Prostate gland (tissue), 2 donors: ENCODE measurements around the gene ISOC2.

Experiments used
- POLR2A ChIP-seq: fragments of 450-650 bp; IDR thresholded peaks from one replicate; pipeline ENCODE4 v1.6.1; 2016; ENCODE audit warnings: antibody characterized with exemption, mild to moderate bottlenecking
- TF ChIP-seq, protein P1 (sequence below), 4 experiments: fragments of 200-600 bp in 2 of 4; fragments of 450-650 bp in 2 of 4; sonication (generic) in 2 of 4; IDR thresholded peaks; 1 replicate in 3 of 4; 2 replicates in 1 of 4; pipeline ENCODE4 v1.5.1; 2016 to 2019; ENCODE audit warnings: antibody characterized with exemption in 4 of 4, mild to moderate bottlenecking in 2 of 4, moderate library complexity in 2 of 4

DNA sequence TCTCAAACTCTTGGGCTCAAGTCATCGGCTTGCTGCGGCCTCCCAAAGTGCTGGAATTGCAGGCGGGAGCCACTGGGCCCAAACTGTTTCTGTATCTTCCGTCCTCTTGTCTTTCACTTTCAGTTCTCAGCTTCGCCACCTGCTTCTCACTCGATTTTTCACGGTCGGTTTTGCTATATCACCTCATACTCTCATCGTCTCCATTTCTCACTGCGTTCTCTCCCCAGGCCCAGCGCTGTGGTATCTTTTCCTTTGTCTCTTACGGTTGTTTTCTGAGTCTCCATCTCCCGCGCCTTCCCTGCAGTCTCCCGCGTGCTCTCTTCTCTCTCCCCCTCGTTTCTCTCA lies 41.7 kb upstream of the ISOC2 start:
- TF ChIP-seq, protein P1, sequence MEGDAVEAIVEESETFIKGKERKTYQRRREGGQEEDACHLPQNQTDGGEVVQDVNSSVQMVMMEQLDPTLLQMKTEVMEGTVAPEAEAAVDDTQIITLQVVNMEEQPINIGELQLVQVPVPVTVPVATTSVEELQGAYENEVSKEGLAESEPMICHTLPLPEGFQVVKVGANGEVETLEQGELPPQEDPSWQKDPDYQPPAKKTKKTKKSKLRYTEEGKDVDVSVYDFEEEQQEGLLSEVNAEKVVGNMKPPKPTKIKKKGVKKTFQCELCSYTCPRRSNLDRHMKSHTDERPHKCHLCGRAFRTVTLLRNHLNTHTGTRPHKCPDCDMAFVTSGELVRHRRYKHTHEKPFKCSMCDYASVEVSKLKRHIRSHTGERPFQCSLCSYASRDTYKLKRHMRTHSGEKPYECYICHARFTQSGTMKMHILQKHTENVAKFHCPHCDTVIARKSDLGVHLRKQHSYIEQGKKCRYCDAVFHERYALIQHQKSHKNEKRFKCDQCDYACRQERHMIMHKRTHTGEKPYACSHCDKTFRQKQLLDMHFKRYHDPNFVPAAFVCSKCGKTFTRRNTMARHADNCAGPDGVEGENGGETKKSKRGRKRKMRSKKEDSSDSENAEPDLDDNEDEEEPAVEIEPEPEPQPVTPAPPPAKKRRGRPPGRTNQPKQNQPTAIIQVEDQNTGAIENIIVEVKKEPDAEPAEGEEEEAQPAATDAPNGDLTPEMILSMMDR (IDR thresholded peaks at IDR 0.05), result no peak
- no peak for TF ChIP-seq POLR2A
